OCI-LY7 (cell line): ENCODE data around the gene KIF15. TPM values are rescaled to one million over a fixed set of nuclear protein-coding genes. Genes with fewer than 3 reads are reported as not detected.

Experiments used
- BruUV-seq: library from RNA; stranded (reverse); fragments of 400-500 nt; replicated peaks from 2 replicates; lab custom pipeline; 2021; lab: Mats Ljungman, UMichigan
- CTCF ChIA-PET: fragments of 300-600 bp; sonication (Branson Sonifier 250); formaldehyde crosslinking; loops from one replicate; lab custom pipeline; 2022; ENCODE audit warnings: antibody characterized with exemption; ENCODE audit not compliant: unreplicated experiment; lab: Charles Lee
- POLR2A ChIA-PET: fragments of 300-600 bp; sonication (Branson Sonifier 250); formaldehyde crosslinking; loops from one replicate; lab custom pipeline; 2022; ENCODE audit warnings: antibody characterized with exemption; lab: Charles Lee
- DNase-seq: peaks from one replicate; pipeline ENCODE4 v3.0.0-alpha.2; 2015; ENCODE audit warnings: low spot score
- H2AFZ ChIP-seq: fragments of 200-600 bp; sonication (generic), shearing (Covaris generic); 2 replicates; pipeline ENCODE4 v1.6.1; 2014; ENCODE audit warnings: mild to moderate bottlenecking, antibody characterized with exemption, low read length, moderate library complexity
- H3K27ac ChIP-seq: fragments of 200-600 bp; sonication (generic); 2 replicates; pipeline ENCODE4 v1.5.1; 2014; ENCODE audit warnings: mixed run types, low read depth, mild to moderate bottlenecking, moderate library complexity, low read length, inconsistent platforms; ENCODE audit not compliant: poor library complexity, severe bottlenecking
- H3K36me3 ChIP-seq: fragments of 200-600 bp; sonication (generic); 2 replicates; pipeline ENCODE4 v1.6.1; 2014; ENCODE audit warnings: mild to moderate bottlenecking, antibody characterized with exemption, low read length, moderate library complexity, mixed read lengths; ENCODE audit not compliant: insufficient read depth
- H3K4me1 ChIP-seq: fragments of 200-600 bp; sonication (generic); 2 replicates; pipeline ENCODE4 v1.5.1; 2014; ENCODE audit warnings: mild to moderate bottlenecking, low read length; ENCODE audit not compliant: insufficient read depth, poor library complexity, severe bottlenecking
- H3K4me2 ChIP-seq: fragments of 200-600 bp; sonication (generic); 2 replicates; pipeline ENCODE4 v1.6.1; 2014; ENCODE audit warnings: mild to moderate bottlenecking, low read length
- H3K4me3 ChIP-seq: fragments of 200-600 bp; sonication (generic); 2 replicates; pipeline ENCODE4 v1.5.1; 2014; ENCODE audit warnings: mild to moderate bottlenecking, low read depth, low read length; ENCODE audit not compliant: poor library complexity, severe bottlenecking
- H3K79me2 ChIP-seq: fragments of 200-600 bp; sonication (generic); 2 replicates; pipeline ENCODE4 v1.6.1; 2016; ENCODE audit warnings: low read depth, mild to moderate bottlenecking, low read length, moderate library complexity, mixed read lengths; ENCODE audit not compliant: insufficient read depth
- H3K9me2 ChIP-seq: fragments of 200-600 bp; sonication (generic); 2 replicates; pipeline ENCODE4 v1.6.1; 2016; ENCODE audit warnings: mild to moderate bottlenecking, low read length, mixed read lengths; ENCODE audit not compliant: insufficient read depth
- H3K9me3 ChIP-seq: fragments of 200-600 bp; sonication (generic); 2 replicates; pipeline ENCODE4 v1.6.1; 2014; ENCODE audit warnings: mild to moderate bottlenecking, mixed run types, low read length, mixed read lengths
- H4K20me1 ChIP-seq: fragments of 200-600 bp; sonication (generic); 2 replicates; pipeline ENCODE4 v1.6.1; 2014; ENCODE audit warnings: mild to moderate bottlenecking, antibody characterized with exemption, low read length, moderate library complexity, mixed read lengths; ENCODE audit not compliant: insufficient read depth
- CTCF ChIP-seq: fragments of 200-600 bp; sonication (generic); conservative IDR thresholded peaks from 2 replicates; pipeline ENCODE4 v1.5.1; 2014; ENCODE audit warnings: mild to moderate bottlenecking, antibody characterized with exemption, low read length, moderate library complexity, mixed read lengths
- EZH2phosphoT487 ChIP-seq: fragments of 200-600 bp; sonication (generic); IDR thresholded peaks from 2 replicates; pipeline ENCODE4 v1.6.1; 2018; ENCODE audit warnings: low read depth, borderline replicate concordance, mild to moderate bottlenecking, mixed run types, antibody characterized with exemption, low read length, moderate library complexity, mixed read lengths
- intact Hi-C: fragments of 100-400 bp; cut with micrococcal nuclease; formaldehyde crosslinking; loops from one replicate; pipeline ENCODE4 v1.10.0; 2022; ENCODE audit not compliant: unreplicated experiment
- total RNA-seq, 2 experiments: library from RNA; depleted of rRNA in 1 of 2; stranded (reverse); fragments of >200 nt in 1 of 2; shearing (Covaris generic) in 1 of 2; gene quantifications; 2 replicates each; pipeline ENCODE4 v1.2.3, GENCODE V29; 2014 to 2022

The KIF15 gene
- total RNA-seq, 2 experiments from 2014 or later = 37.0 to 44.9 TPM

DNA sequence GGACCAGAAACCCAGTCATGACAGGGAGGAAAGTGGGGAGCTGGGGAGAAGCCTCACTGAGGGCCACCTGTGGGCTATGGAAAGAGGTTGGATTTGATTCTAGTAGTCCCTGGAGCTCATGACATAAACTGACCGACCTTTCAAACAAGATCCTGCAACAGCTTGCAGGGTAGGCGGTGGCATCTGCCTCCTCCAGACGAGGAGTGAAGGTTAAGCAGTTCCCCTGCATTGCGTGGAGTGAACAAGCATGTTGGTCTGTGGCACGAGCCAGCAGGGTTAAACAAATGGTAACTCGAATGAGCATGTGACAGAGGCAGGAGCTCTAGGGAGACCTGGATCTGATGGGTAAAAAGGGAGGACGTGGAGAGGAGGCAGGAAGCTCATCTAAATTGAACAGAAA is 125.5 kb downstream of the KIF15 start:
- BruUV-seq = no TSS peak
- ChIA-PET CTCF (no interaction called here), POLR2A (interaction anchor here (1.3 kb wide), 1 partner anchor 12 kb away, joined by 3 read pairs; no protein-coding TSS in a partner anchor)
- Histone ChIP-seq H3K27ac (no peak overlapping the region), H3K4me2 (no peak overlapping the region), H3K79me2 (no peaks in the 10 kb centered on the region), H3K9me3 (no peaks in the 10 kb centered on the region), H3K9me2 (no peaks in the 10 kb centered on the region), H3K4me1 (no peaks in the 10 kb centered on the region), H3K4me3 (no peak overlapping the region), H2AFZ (no peak overlapping the region), H4K20me1 (no peaks in the 10 kb centered on the region), H3K36me3 (no peaks in the 10 kb centered on the region)
- DNase-seq = no peak
- intact Hi-C loops = no loop called here
- TF ChIP-seq EZH2phosphoT487 (no peak), CTCF (no peak)

DNA sequence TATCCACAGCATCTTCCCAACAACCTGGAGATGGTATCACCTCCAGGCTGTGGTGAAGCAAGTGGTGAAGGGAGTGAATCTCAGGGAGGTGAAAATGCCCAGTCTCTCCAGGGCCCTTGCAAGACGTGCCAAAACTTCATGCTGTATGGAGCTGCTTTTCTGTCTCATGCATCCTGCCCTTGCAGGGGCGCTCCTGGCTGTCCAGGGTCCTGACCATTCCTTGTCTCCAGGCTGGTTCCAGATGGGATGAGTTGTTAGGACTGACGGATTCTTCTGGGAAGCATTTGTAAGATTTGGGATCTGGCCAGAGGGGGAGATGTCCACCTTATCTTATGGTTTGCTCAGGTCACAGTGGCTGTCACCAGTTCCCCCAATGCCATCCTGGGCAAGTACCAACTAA is 128.7 kb downstream of the KIF15 start:
- no peak for DNase-seq
- Histone ChIP-seq H2AFZ (no peak overlapping the region), H3K4me3 (no peak overlapping the region), H3K4me1 (no peaks in the 10 kb centered on the region), H3K9me2 (no peaks in the 10 kb centered on the region), H3K79me2 (no peaks in the 10 kb centered on the region), H3K4me2 (no peak overlapping the region), H4K20me1 (no peaks in the 10 kb centered on the region), H3K27ac (no peak overlapping the region), H3K9me3 (no peaks in the 10 kb centered on the region), H3K36me3 (no peaks in the 10 kb centered on the region)
- ChIA-PET POLR2A (no interaction called here), CTCF (no interaction called here)
- intact Hi-C loops = no loop called here
- BruUV-seq = no TSS peak
- TF ChIP-seq EZH2phosphoT487 = no peak
- no peak for TF ChIP-seq CTCF

DNA sequence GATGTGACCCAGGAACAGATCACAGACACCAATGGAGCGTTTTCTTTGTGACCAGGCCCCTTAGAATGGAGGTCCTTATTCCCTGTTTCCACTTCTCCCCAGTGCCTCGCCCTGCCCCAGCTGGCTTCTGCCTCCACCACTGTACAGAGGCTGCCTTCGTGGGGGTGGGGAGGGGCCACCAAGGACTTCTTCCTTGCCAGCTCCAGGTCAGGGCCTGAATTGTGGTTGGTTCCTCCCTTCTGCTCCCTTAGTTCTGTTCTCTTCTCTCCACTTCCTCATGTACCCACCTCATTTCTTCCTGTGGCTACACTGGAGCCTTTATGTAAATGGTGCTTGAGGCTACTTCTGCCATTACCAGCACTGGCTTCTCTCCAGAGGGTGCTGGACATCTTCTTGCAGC is 129.3 kb downstream of the KIF15 start:
- ChIA-PET CTCF (no interaction called here), POLR2A (no interaction called here)
- Histone ChIP-seq H3K4me3 (no peak overlapping the region), H3K79me2 (no peaks in the 10 kb centered on the region), H4K20me1 (no peaks in the 10 kb centered on the region), H3K36me3 (no peaks in the 10 kb centered on the region), H3K9me2 (no peaks in the 10 kb centered on the region), H2AFZ (no peak overlapping the region), H3K27ac (no peak overlapping the region), H3K4me1 (no peaks in the 10 kb centered on the region), H3K4me2 (no peak overlapping the region), H3K9me3 (no peaks in the 10 kb centered on the region)
- intact Hi-C loops = no loop called here
- no TSS peak for BruUV-seq
- TF ChIP-seq CTCF = no peak
- no peak for TF ChIP-seq EZH2phosphoT487
- no peak for DNase-seq
